DOHH2 (cell line): ENCODE measurements around the gene NCOA5.

ENCODE experiments used
- H3F3A ChIP-seq: fragments of 200-600 bp; sonication (generic), shearing (Covaris generic); 2 replicates; pipeline ENCODE4 v1.6.0; 2016; ENCODE audit warnings: antibody characterized with exemption, mild to moderate bottlenecking; ENCODE audit not compliant: control insufficient read depth, insufficient read depth
- H3K27ac ChIP-seq: fragments of 200-600 bp; sonication (generic); 2 replicates; pipeline ENCODE4 v1.5.1; 2014; ENCODE audit warnings: low read depth, mild to moderate bottlenecking, low read length, moderate library complexity
- H3K27me3 ChIP-seq: fragments of 200-600 bp; sonication (generic); 2 replicates; pipeline ENCODE4 v1.6.1; 2014; ENCODE audit warnings: mild to moderate bottlenecking, low read length, mixed read lengths; ENCODE audit not compliant: control insufficient read depth
- H3K36me3 ChIP-seq: fragments of 200-600 bp; sonication (generic); 2 replicates; pipeline ENCODE4 v1.6.1; 2014; ENCODE audit warnings: mild to moderate bottlenecking, low read length, moderate library complexity, mixed read lengths; ENCODE audit not compliant: control insufficient read depth
- H3K4me1 ChIP-seq: fragments of 200-600 bp; sonication (generic); 2 replicates; pipeline ENCODE4 v1.6.1; 2014; ENCODE audit warnings: mild to moderate bottlenecking, low read length, mixed read lengths; ENCODE audit not compliant: control insufficient read depth
- H3K4me2 ChIP-seq: fragments of 200-600 bp; sonication (generic); 2 replicates; pipeline ENCODE4 v1.6.0; 2014; ENCODE audit warnings: mild to moderate bottlenecking, low read length, moderate library complexity
- H3K4me3 ChIP-seq: fragments of 200-600 bp; sonication (generic); 2 replicates; pipeline ENCODE4 v1.5.1; 2014; ENCODE audit warnings: mild to moderate bottlenecking, low read length, mixed read lengths
- H3K79me2 ChIP-seq: fragments of 200-600 bp; sonication (generic); 2 replicates; pipeline ENCODE4 v1.6.1; 2014; ENCODE audit warnings: mild to moderate bottlenecking, low read length, mixed read lengths; ENCODE audit not compliant: control insufficient read depth
- H3K9me2 ChIP-seq: fragments of 200-600 bp; sonication (generic); replicated peaks from 2 replicates; pipeline ENCODE4 v1.6.1; 2014; ENCODE audit warnings: mild to moderate bottlenecking, low read length, mixed read lengths; ENCODE audit not compliant: control insufficient read depth
- H3K9me3 ChIP-seq: fragments of 200-600 bp; sonication (generic); 2 replicates; pipeline ENCODE4 v1.6.1; 2014; ENCODE audit warnings: antibody characterized with exemption, low read length, mixed read lengths; ENCODE audit not compliant: control insufficient read depth, insufficient read depth
- H4K20me1 ChIP-seq: fragments of 200-600 bp; sonication (generic); 2 replicates; pipeline ENCODE4 v1.6.0; 2014; ENCODE audit warnings: low read depth, mild to moderate bottlenecking, antibody characterized with exemption, low read length, moderate library complexity; ENCODE audit not compliant: control insufficient read depth, insufficient read depth
- CTCF ChIP-seq: fragments of 200-600 bp; sonication (generic); IDR thresholded peaks from one replicate; pipeline ENCODE4 v1.5.1; 2014; ENCODE audit warnings: antibody characterized with exemption, mild to moderate bottlenecking, low read depth, low read length; ENCODE audit not compliant: poor library complexity, severe bottlenecking
- EZH2phosphoT487 ChIP-seq: fragments of 200-600 bp; sonication (generic); IDR thresholded peaks from 2 replicates; pipeline ENCODE4 v1.6.1; 2017; ENCODE audit warnings: borderline replicate concordance, mild to moderate bottlenecking, antibody characterized with exemption, low read length, moderate library complexity, mixed read lengths

NCOA5 gene

DNA sequence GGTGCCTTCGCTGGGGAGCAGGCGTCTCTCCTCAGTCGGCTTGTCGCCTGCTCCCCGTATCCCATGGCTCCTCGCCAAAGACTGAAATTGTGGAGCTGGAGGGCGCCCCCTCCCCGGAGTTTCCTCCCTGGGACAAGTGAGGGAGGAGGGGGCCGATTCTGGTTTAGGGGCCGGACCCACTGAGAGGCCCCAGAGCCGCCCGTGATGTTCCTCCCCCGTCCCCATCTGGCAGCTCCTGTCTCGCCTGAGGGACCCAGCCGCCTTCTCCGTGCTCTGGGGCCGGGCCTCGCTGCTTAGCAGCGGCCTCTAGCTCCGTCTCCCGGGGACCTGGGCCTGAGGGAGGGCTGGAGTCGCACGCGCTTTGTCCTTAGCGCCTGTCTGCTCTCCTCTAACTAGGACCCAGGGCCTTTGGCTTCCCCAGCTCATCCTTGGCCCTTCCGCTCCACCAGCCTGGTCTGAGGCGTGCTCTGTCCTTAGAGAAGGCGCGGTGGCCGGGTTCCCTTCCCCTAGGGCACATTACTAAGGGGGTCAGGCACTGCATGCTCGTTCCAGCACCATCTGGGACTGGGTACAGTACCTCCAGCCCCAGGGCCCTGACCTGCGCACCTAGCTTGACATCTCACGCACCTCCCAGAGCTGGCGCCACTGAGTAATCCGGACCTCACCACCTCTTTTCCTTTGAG, 31.0 kb downstream of the NCOA5 start:
- Histone ChIP-seq H3K27ac (no peak overlapping the region), H4K20me1 (peaks cover 15% of the 10 kb centered on the region), H3K4me2 (no peak overlapping the region), H3K79me2 (no peaks in the 10 kb centered on the region), H3K4me1 (peaks cover 30% of the 10 kb centered on the region), H3F3A (peaks cover 17% of the 10 kb centered on the region), H3K36me3 (peaks cover 36% of the 10 kb centered on the region), H3K4me3 (no peak overlapping the region), H3K9me2 (no peaks in the 10 kb centered on the region), H3K9me3 (no peaks in the 10 kb centered on the region), H3K27me3 (no peaks in the 10 kb centered on the region)
- TF ChIP-seq EZH2phosphoT487 = no peak
- TF ChIP-seq CTCF = no peak

DNA sequence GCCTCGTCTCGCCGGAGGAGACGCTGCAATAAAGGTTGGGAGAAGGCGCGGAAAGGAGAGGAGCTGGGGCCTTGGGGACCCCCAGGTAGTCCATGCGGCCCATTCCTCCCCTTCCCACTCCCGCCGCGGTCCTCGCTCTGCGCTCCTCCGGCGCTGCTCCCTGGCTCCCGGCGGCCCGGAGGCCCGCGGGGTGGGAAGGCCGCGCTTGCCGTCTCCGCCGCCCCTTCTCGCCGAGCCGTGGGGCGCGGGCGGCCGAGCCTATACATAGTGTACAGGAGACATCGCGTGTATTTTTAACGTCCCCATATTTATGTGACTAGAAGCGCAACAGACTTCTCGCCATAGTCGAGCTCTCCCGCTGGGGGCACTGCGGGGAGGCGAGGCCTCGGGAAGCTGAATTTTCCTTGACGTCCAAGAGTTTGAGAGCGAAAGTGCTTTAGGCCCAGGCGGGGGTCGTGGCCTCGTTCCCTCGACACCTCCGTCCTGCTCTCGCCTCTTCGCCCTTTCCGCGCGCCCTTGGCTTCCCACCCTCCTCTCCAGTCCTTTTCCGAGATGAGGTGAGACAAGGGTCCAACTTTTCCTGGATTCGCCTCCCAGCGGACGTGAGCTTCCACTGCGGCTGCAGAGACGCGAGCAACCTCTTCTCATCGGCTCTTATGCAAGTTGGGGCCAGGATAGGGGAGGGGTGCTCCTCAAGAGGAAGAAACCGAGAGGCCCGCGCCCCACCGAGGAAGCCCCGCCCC, 31.7 kb downstream of the NCOA5 start:
- H3K36me3 ChIP-seq = peaks cover 29% of the 10 kb centered on the region
- no peak overlapping the region for H3K4me2 ChIP-seq
- H3K27me3 ChIP-seq = no peaks in the 10 kb centered on the region
- H3K9me3 ChIP-seq = no peaks in the 10 kb centered on the region
- peaks cover 30% of the 10 kb centered on the region for H3K4me1 ChIP-seq
- peaks cover 17% of the 10 kb centered on the region for H3F3A ChIP-seq
- H4K20me1 ChIP-seq = peaks cover 15% of the 10 kb centered on the region
- no peak for TF ChIP-seq EZH2phosphoT487
- TF ChIP-seq CTCF = no peak
- H3K27ac ChIP-seq = no peak overlapping the region
- no peaks in the 10 kb centered on the region for H3K79me2 ChIP-seq
- no peak overlapping the region for H3K4me3 ChIP-seq
- no peaks in the 10 kb centered on the region for H3K9me2 ChIP-seq

DNA sequence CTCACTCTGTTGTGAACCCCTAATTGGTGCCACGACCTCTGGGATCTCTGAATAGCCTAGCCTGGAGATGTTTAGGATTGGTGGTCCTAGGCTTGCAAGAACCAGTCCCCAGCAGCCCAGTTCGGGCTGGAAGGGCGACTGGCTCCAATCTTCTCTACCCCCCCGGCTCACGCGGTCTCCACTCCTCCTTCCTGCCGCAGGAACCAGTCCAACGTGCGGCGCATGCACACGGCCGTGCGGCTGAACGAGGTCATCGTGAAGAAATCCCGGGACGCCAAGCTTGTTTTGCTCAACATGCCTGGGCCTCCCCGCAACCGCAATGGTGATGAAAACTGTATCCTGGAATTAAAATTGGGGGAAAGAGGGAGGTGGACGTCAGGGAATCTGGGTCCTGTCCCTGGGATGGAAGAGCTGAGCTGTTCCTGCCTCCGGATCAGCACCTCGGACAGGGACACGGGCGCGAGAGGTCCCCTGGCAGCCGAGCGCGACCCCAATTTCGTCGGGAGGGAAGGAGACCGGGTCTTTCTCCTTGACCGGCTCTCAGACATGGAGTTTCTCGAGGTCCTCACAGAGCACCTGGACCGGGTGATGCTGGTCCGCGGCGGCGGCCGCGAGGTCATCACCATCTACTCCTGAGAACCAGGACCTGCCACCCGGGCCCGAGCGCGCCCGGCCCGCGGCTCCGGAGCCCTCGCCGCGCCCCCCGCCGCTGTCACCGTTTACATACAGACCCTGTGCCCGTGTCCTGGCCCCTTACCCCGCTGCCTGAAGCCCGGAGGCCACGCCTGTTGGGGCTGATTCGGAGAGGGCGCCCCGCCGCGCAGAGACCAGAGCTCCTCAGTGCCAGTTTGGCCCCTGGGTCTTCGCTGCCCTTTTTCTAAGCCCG, 32.5 kb downstream of the NCOA5 start:
- Histone ChIP-seq H4K20me1 (peaks cover 15% of the 10 kb centered on the region), H3K4me2 (no peak overlapping the region), H3F3A (peaks cover 17% of the 10 kb centered on the region), H3K9me3 (no peaks in the 10 kb centered on the region), H3K4me3 (no peak overlapping the region), H3K9me2 (no peaks in the 10 kb centered on the region), H3K27ac (no peak overlapping the region), H3K4me1 (peaks cover 23% of the 10 kb centered on the region), H3K36me3 (peaks cover 22% of the 10 kb centered on the region), H3K27me3 (no peaks in the 10 kb centered on the region), H3K79me2 (no peaks in the 10 kb centered on the region)
- TF ChIP-seq CTCF = no peak
- no peak for TF ChIP-seq EZH2phosphoT487
